IMR-90 (cell line): ENCODE measurements around the gene TMEM38A. TPM values are rescaled to one million over a fixed set of nuclear protein-coding genes. Genes with fewer than 3 reads are reported as not detected.

Experiments
- ATAC-seq: fragments of 200-7000 bp; cut with Tn5 transposase; 2 replicates; pipeline ENCODE4 v1.9.1; 2020; ENCODE audit warnings: low read depth, mild to moderate bottlenecking, moderate library complexity
- BruUV-seq: library from RNA; stranded (reverse); fragments of 400-500 nt; replicated peaks from 2 replicates; lab custom pipeline; 2021; lab: Mats Ljungman, UMichigan
- CTCF ChIA-PET: fragments of 300-600 bp; formaldehyde crosslinking; extraction: SDS; loops from one replicate; lab custom pipeline; 2021; ENCODE audit warnings: antibody characterized with exemption; lab: Yijun Ruan, JAX
- POLR2A ChIA-PET: fragments of 300-600 bp; sonication (Branson Sonifier 250); formaldehyde crosslinking; loops from one replicate; lab custom pipeline; 2022; ENCODE audit warnings: antibody characterized with exemption; ENCODE audit not compliant: unreplicated experiment; lab: Charles Lee
- DNase-seq: peaks from one replicate; pipeline ENCODE4 v3.0.0; 2013
- H2AFZ ChIP-seq: replicated peaks from 2 replicates; pipeline ENCODE3; 2013; ENCODE audit warnings: low read length, mild to moderate bottlenecking; ENCODE audit not compliant: poor library complexity
- H2AK5ac ChIP-seq: 2 replicates; pipeline ENCODE4 v1.6.1; 2013; ENCODE audit warnings: low read depth, low read length, inconsistent platforms
- H2AK9ac ChIP-seq: replicated peaks from 2 replicates; pipeline ENCODE3; 2013; ENCODE audit warnings: mild to moderate bottlenecking, low read depth, low read length, moderate library complexity; ENCODE audit not compliant: poor library complexity
- H2BK120ac ChIP-seq: 2 replicates; pipeline ENCODE4 v1.6.1; 2013; ENCODE audit warnings: low read depth, low read length, inconsistent platforms
- H2BK15ac ChIP-seq: 3 replicates; pipeline ENCODE4 v1.6.1; 2013; ENCODE audit warnings: low read depth, low read length, inconsistent platforms
- H2BK20ac ChIP-seq: 2 replicates; pipeline ENCODE4 v1.6.1; 2013; ENCODE audit warnings: low read depth, mild to moderate bottlenecking, inconsistent platforms, low read length, moderate library complexity
- H2BK5ac ChIP-seq: 2 replicates; pipeline ENCODE4 v1.6.1; 2013; ENCODE audit warnings: mild to moderate bottlenecking, low read depth, low read length, inconsistent platforms; ENCODE audit not compliant: poor library complexity, severe bottlenecking
- H3K14ac ChIP-seq: replicated peaks from 2 replicates; pipeline ENCODE4 v1.6.1; 2013; ENCODE audit warnings: low read depth, low read length, inconsistent platforms
- H3K18ac ChIP-seq: 2 replicates; pipeline ENCODE4 v1.6.1; 2013; ENCODE audit warnings: low read depth, low read length, control low read depth
- H3K23ac ChIP-seq: 2 replicates; pipeline ENCODE4 v1.6.1; 2013; ENCODE audit warnings: low read depth, low read length, inconsistent platforms
- H3K27ac ChIP-seq: 2 replicates; pipeline ENCODE4 v1.5.1; 2013; ENCODE audit warnings: mild to moderate bottlenecking, control low read depth, low read length; ENCODE audit not compliant: insufficient read depth
- H3K27me3 ChIP-seq: 2 replicates; pipeline ENCODE4 v1.6.1; 2013; ENCODE audit warnings: low read length; ENCODE audit not compliant: control insufficient read depth, insufficient read depth
- H3K36me3 ChIP-seq: 2 replicates; pipeline ENCODE4 v1.6.1; 2013; ENCODE audit warnings: low read length, mixed read lengths; ENCODE audit not compliant: control insufficient read depth, insufficient read depth
- H3K4ac ChIP-seq: 2 replicates; pipeline ENCODE4 v1.6.1; 2013; ENCODE audit warnings: low read depth, low read length, inconsistent platforms
- H3K4me1 ChIP-seq: 2 replicates; pipeline ENCODE4 v1.6.1; 2013; ENCODE audit warnings: low read length, mixed read lengths; ENCODE audit not compliant: control insufficient read depth, insufficient read depth
- H3K4me2 ChIP-seq: 2 replicates; pipeline ENCODE4 v1.6.1; 2013; ENCODE audit warnings: low read depth, mild to moderate bottlenecking, control low read depth, low read length, moderate library complexity
- H3K4me3 ChIP-seq: 2 replicates; pipeline ENCODE4 v1.5.1; 2013; ENCODE audit warnings: low read depth, mild to moderate bottlenecking, control low read depth, low read length, moderate library complexity; ENCODE audit not compliant: insufficient read depth
- H3K56ac ChIP-seq: 2 replicates; pipeline ENCODE4 v1.6.1; 2013; ENCODE audit warnings: low read length, inconsistent platforms; ENCODE audit not compliant: insufficient read depth; ENCODE audit errors: extremely low read depth
- H3K79me1 ChIP-seq, 2 experiments: 2 replicates each; pipeline ENCODE4 v1.6.1; 2013; ENCODE audit warnings: low read length in 2 of 2, inconsistent platforms in 1 of 2, low read depth in 1 of 2
- H3K9ac ChIP-seq: 2 replicates; pipeline ENCODE4 v1.6.1; 2013; ENCODE audit warnings: low read depth, low read length, control low read depth
- H3K9me1 ChIP-seq: 2 replicates; pipeline ENCODE4 v1.6.1; 2013; ENCODE audit warnings: low read length, inconsistent platforms; ENCODE audit not compliant: insufficient read depth
- H3K9me3 ChIP-seq: 2 replicates; pipeline ENCODE4 v1.6.1; 2013; ENCODE audit warnings: low read length; ENCODE audit not compliant: control insufficient read depth, insufficient read depth
- H4K20me1 ChIP-seq: 2 replicates; pipeline ENCODE4 v1.6.1; 2013; ENCODE audit warnings: low read length, inconsistent platforms; ENCODE audit not compliant: insufficient read depth
- H4K5ac ChIP-seq: 2 replicates; pipeline ENCODE4 v1.6.1; 2013; ENCODE audit warnings: mild to moderate bottlenecking, low read depth, low read length, control low read depth
- H4K8ac ChIP-seq, 2 experiments: 2 replicates each; pipeline ENCODE4 v1.6.1; 2013; ENCODE audit warnings: low read depth in 2 of 2, low read length in 2 of 2, control low read depth in 1 of 2, inconsistent platforms in 1 of 2
- H4K91ac ChIP-seq: 2 replicates; pipeline ENCODE4 v1.6.1; 2013; ENCODE audit warnings: low read depth, low read length, inconsistent platforms; ENCODE audit not compliant: insufficient read depth
- CEBPB ChIP-seq: IDR thresholded peaks from 2 replicates; pipeline ENCODE4 v1.6.1; 2012; ENCODE audit warnings: low read depth, low read length, improper control_type of control experiment
- MAFK ChIP-seq: IDR thresholded peaks from 2 replicates; pipeline ENCODE4 v1.6.1; 2012; ENCODE audit warnings: low read depth, low read length, improper control_type of control experiment
- MXI1 ChIP-seq: IDR thresholded peaks from 2 replicates; pipeline ENCODE4 v1.6.1; 2012; ENCODE audit warnings: low read depth, mild to moderate bottlenecking, low read length, moderate library complexity, borderline replicate concordance
- POLR2A ChIP-seq: IDR thresholded peaks from 2 replicates; pipeline ENCODE4 v1.6.1; 2012; ENCODE audit warnings: mild to moderate bottlenecking, low read depth, low read length
- RAD21 ChIP-seq: IDR thresholded peaks from 2 replicates; pipeline ENCODE4 v1.6.1; 2012; ENCODE audit warnings: low read length, improper control_type of control experiment
- WGBS, 2 experiments: methylation state at CpG; one replicate each; pipeline versions ENCODE4 v1.1.5 to v1.1.7; 2013; ENCODE audit warnings: missing lambda C conversion rate in 2 of 2; ENCODE audit not compliant: insufficient read length in 1 of 2; ENCODE audit errors: extremely low coverage in 2 of 2; 5-methylcytosine and 5-hydroxymethylcytosine counted together
- dilution Hi-C: fragments of 300-500 bp; cut with HindIII; formaldehyde crosslinking; loops from one replicate; pipeline ENCODE4 v1.14.3; 2018; ENCODE audit warnings: low sequenced_read_pairs; ENCODE audit not compliant: unreplicated experiment
- in situ Hi-C: fragments of 300-500 bp; cut with MboI; formaldehyde crosslinking; loops from 3 replicates; pipeline ENCODE4 v1.14.3; 2019; ENCODE audit warnings: low sequenced_read_pairs, inconsistent platforms, mixed read lengths
- intact Hi-C: fragments of 100-400 bp; cut with micrococcal nuclease; formaldehyde crosslinking; loops from 2 replicates; pipeline ENCODE4 v1.10.0; 2022
- polyA plus RNA-seq, 3 experiments: library from polyadenylated mRNA; depleted of rRNA; stranded (reverse); fragments of >200 nt; gene quantifications; 2 replicates each; pipeline ENCODE4 v1.2.3, GENCODE V29; 2012; ENCODE audit warnings: low replicate concordance in 1 of 3
- total RNA-seq: library from RNA; depleted of rRNA; stranded (reverse); fragments of >200 nt; gene quantifications from 2 replicates; pipeline ENCODE4 v1.2.3, GENCODE V29; 2012

TMEM38A gene
- total and polyA plus RNA-seq, 2 of the 4 experiments (the other 2 are of a cell fraction): 1.3 to 2.0 TPM

DNA sequence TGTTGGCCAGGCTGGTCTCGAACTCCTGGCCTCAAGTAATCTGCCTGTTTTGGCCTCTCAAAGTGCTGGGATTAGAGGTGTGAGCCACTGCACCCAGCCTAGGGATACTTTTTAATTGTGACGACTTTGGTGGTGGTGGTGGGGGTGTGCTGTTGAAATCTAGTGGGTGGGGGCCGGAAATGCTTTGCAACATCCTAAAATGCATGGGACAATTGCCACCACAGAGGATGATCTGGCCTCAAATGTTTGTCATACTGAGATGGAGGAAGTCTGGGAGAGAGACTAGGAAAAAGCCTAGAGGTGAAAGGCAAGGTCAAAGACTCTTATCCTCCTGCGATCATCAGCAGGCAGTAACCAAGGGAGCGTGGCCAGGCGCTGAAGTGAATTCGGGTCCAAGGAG, 60.1 kb downstream of the TMEM38A start:
- Histone ChIP-seq H2AK5ac (no peak overlapping the region), H3K4ac (no peak overlapping the region), H3K27ac (no peak overlapping the region), H3K9ac (no peak overlapping the region), H3K79me1 (no peaks in the 10 kb centered on the region), H4K91ac (no peak overlapping the region), H2BK5ac (no peak overlapping the region), H3K56ac (no peak overlapping the region), H3K4me3 (no peak overlapping the region), H3K27me3 (no peaks in the 10 kb centered on the region; the same call in 1 of the 2 replicates), H2BK15ac (no peak overlapping the region), H3K14ac (no peak overlapping the region), H4K8ac (no peak overlapping the region), H3K9me1 (no peaks in the 10 kb centered on the region), H3K36me3 (no peaks in the 10 kb centered on the region), H3K9me3 (peaks cover 2% of the 10 kb centered on the region; the same call in 1 of the 2 replicates), H2AFZ (no peak overlapping the region), H3K4me2 (no peak overlapping the region), H4K20me1 (no peaks in the 10 kb centered on the region), H3K18ac (no peak overlapping the region), H3K4me1 (no peaks in the 10 kb centered on the region), H4K5ac (no peak overlapping the region), H2BK120ac (no peak overlapping the region), H3K23ac (no peak overlapping the region), H2BK20ac (no peak overlapping the region), H2AK9ac (no peak overlapping the region)
- intact Hi-C loops (no loop called here), dilution Hi-C loops (no loop called here), in situ Hi-C loops (no loop called here)
- ATAC-seq (no peak), DNase-seq (no peak)
- BruUV-seq: no TSS peak
- no peak for TF ChIP-seq RAD21
- no peak for TF ChIP-seq CEBPB
- TF ChIP-seq POLR2A: no peak
- no peak for TF ChIP-seq MAFK
- no peak for TF ChIP-seq MXI1
- ChIA-PET CTCF (no interaction called here), POLR2A (no interaction called here)
- WGBS, 2 experiments: 51% methylated on average over 3 of the region's 7 CpGs; no CpG with 5 or more reads in 1 of the 2 experiments
